Aorta (tissue), 5 donors: Measurements from ENCODE around the gene FBXO42. TPM values are rescaled to one million over a fixed set of nuclear protein-coding genes. Genes with fewer than 3 reads are reported as not detected.

Experiments
- ATAC-seq: fragments of 200-7000 bp; cut with Tn5 transposase; one replicate; pipeline ENCODE4 v1.9.1; 2022; ENCODE audit warnings: moderate library complexity; ENCODE audit not compliant: low FRiP score
- DNase-seq, 2 donors: peaks; one replicate each; pipeline ENCODE4 v3.0.0-alpha.2; 2020
- H3K27ac ChIP-seq, 2 donors: one replicate each; pipeline ENCODE4 v1.5.1; 2013; ENCODE audit warnings: low read length in 2 of 2, mild to moderate bottlenecking in 2 of 2, moderate library complexity in 2 of 2, control low read depth in 1 of 2, inconsistent platforms in 1 of 2, low read depth in 1 of 2
- H3K27me3 ChIP-seq, 2 donors: one replicate each; pipeline ENCODE4 v1.6.1; 2013; ENCODE audit warnings: control low read depth in 1 of 2, low read length in 1 of 2, mild to moderate bottlenecking in 1 of 2, moderate library complexity in 1 of 2; ENCODE audit not compliant: insufficient read depth in 2 of 2, control insufficient read depth in 1 of 2
- H3K36me3 ChIP-seq, 2 donors: one replicate each; pipeline ENCODE4 v1.6.1; 2013; ENCODE audit warnings: control low read depth in 1 of 2, low read length in 1 of 2, mild to moderate bottlenecking in 1 of 2; ENCODE audit not compliant: insufficient read depth in 2 of 2, control insufficient read depth in 1 of 2
- H3K4me1 ChIP-seq, 2 donors: one replicate each; pipeline ENCODE4 v1.6.1; 2013; ENCODE audit warnings: low read length in 2 of 2, control low read depth in 1 of 2, mild to moderate bottlenecking in 1 of 2, moderate library complexity in 1 of 2; ENCODE audit not compliant: insufficient read depth in 2 of 2, control insufficient read depth in 1 of 2
- H3K4me3 ChIP-seq, 2 donors: one replicate each; pipeline ENCODE4 v1.5.1; 2013; ENCODE audit warnings: low read length in 2 of 2, control low read depth in 1 of 2, mild to moderate bottlenecking in 1 of 2
- H3K9me3 ChIP-seq: one replicate; pipeline ENCODE4 v1.6.1; 2013; ENCODE audit warnings: mild to moderate bottlenecking, low read length; ENCODE audit not compliant: control insufficient read depth
- WGBS, 2 donors: extraction: QIAGEN DNeasy Blood & Tissue Kit; methylation state at CpG; one replicate each; pipeline ENCODE4 v1.1.7; 2013; 5-methylcytosine and 5-hydroxymethylcytosine counted together
- intact Hi-C, 2 donors: fragments of 100-400 bp; cut with DNase I; formaldehyde crosslinking; loops; one replicate each; pipeline versions ENCODE4 v1.14.2 to v1.15.0; 2022
- polyA plus RNA-seq, 2 donors: library from polyadenylated mRNA; stranded (reverse); fragments of 200-250 nt; gene quantifications; one replicate each; pipeline ENCODE4 v1.2.3, GENCODE V29; 2013
- total RNA-seq, 2 donors: library from RNA; stranded (reverse); fragmentation: NEBNext Ultra II Directional; extraction: Animal tissue kit (Norgen Biotek cat#: 25700); gene quantifications; one replicate each; pipeline ENCODE4 v1.2.1, GENCODE V29; 2021
- donor health status: healthy with polysubstance abuse.
- donor health status: Bipolar disorder and iron deficiency.
- donor health status: DM: no; HTN: no; CAD: no.
- donor health status: DM: no; HTN: no; CAD: no.
- donor health status: DM: yes; HTN: yes; CAD: no.

The FBXO42 gene
- total and polyA plus RNA-seq, 4 donors, result 9.4 to 33.3 (median 32.9) TPM

GRCh38 chr1:16375521-16376340 is 23.5 kb upstream of the FBXO42 start:
- DNase-seq, result no peak
- no peak for ATAC-seq
- 38% methylated on average over 15 of the region's 15 CpGs for WGBS, 2 donors
- peak overlapping the region in 1 of 2 donors; percentile 94 for H3K27ac ChIP-seq
- H3K4me3 ChIP-seq, result peak overlapping the region in 1 of 2 donors; percentile 7
- no peaks in the 10 kb centered on the region for H3K9me3 ChIP-seq
- H3K4me1 ChIP-seq, result peaks cover 15 to 17% of the 10 kb centered on the region in 2 donors
- no peaks in the 10 kb centered on the region for H3K27me3 ChIP-seq
- no peaks in the 10 kb centered on the region for H3K36me3 ChIP-seq
- intact Hi-C loops, result no loop called here

GRCh38 chr1:16374266-16374665 is 22.0 kb upstream of the FBXO42 start:
- no peaks in the 10 kb centered on the region for H3K9me3 ChIP-seq
- H3K4me3 ChIP-seq, result no peak overlapping the region
- peaks cover 14 to 15% of the 10 kb centered on the region in 2 donors for H3K4me1 ChIP-seq
- H3K27me3 ChIP-seq, result no peaks in the 10 kb centered on the region
- H3K36me3 ChIP-seq, result no peaks in the 10 kb centered on the region
- DNase-seq (peak in 1 of 2 donors; percentile 38), ATAC-seq (no peak)
- WGBS, 2 donors, result 35 to 47% methylated on average over 3 of the region's 3 CpGs
- intact Hi-C loops, result no loop called here
- peak overlapping the region in 1 of 2 donors; percentile 87 for H3K27ac ChIP-seq

DNA sequence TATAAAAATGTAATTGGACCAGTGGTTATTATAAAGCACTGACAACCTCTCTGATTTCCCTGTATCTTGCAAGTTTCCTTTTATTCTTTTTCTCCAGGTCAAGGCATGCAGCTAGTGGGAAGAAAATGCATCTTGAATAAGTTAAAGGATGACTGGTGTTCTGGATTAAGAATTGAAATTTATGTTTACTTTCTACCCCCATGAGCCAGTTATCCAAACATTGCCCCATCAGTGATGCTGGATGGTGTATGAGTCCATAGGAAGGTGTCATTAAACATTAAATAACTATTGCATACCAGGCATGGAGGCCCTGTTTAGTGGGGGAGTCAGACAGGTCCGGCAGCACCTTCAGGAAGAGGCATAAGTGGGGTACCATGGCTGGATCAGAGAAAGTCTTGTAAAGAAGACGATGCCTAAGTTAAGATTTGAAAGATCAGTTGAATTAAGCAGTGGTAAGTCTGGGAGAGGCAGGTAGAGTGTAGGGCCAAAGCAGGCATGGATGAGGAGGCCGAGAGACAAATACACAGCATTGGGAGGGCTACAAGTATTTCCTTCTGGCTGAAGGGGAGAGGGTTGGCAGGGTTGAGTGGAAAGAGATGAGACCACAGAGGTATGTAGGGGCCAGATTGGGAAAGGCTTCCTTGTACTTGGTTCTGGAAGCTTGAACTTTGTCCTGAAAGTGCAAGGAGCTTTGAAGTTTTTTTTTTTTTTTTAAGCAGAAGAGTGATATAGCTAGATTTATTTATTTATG is 20.4 kb upstream of the FBXO42 start:
- Histone ChIP-seq H3K27ac (peak overlapping the region in 1 of 2 donors; percentile 59), H3K36me3 (no peaks in the 10 kb centered on the region), H3K9me3 (no peaks in the 10 kb centered on the region), H3K4me3 (no peak overlapping the region), H3K27me3 (no peaks in the 10 kb centered on the region), H3K4me1 (peaks cover 15% of the 10 kb centered on the region in 2 donors)
- ATAC-seq (no peak), DNase-seq (peak in 1 of 2 donors; percentile 2)
- intact Hi-C loops, result no loop called here
- 87 to 92% methylated on average over 3 of the region's 3 CpGs for WGBS, 2 donors

DNA sequence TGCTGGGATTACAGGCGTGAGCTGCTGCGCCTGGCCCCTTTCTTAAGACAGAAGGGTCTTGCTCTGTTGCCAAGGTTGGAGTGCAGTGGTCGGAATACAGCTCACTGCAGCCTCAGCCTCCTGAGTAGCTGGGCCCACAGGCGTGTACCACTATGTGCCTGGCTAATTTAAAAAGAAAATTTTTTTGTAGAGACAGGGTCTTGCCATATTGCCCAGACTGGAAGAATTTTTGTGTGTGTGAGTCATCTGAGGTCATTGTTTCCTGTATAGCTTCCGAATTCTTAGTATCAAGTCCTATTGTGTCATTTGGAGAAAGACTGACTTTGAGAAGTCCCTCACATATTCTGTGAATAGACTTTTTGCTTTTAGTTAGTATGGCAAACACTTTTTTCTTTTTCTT is 19.4 kb upstream of the FBXO42 start:
- Histone ChIP-seq H3K9me3 (no peaks in the 10 kb centered on the region), H3K27ac (no peak overlapping the region), H3K4me1 (peaks cover 15% of the 10 kb centered on the region in 2 donors), H3K4me3 (no peak overlapping the region), H3K27me3 (no peaks in the 10 kb centered on the region), H3K36me3 (no peaks in the 10 kb centered on the region)
- ATAC-seq (no peak), DNase-seq (peak in 1 of 2 donors; percentile 20)
- WGBS, 2 donors, result 59 to 62% methylated on average over 5 of the region's 5 CpGs
- intact Hi-C loops, result no loop called here

- DNase-seq (no peak), ATAC-seq (no peak)
- H3K27ac ChIP-seq, result no peak overlapping the region
- intact Hi-C loops, result loop anchor here (2.0 to 5.0 kb wide), 2 partner anchors 15 to 72 kb away; partner anchors contain the start of gene NECAP2 (in 1 of the 2)
- no peaks in the 10 kb centered on the region for H3K27me3 ChIP-seq
- no peaks in the 10 kb centered on the region for H3K9me3 ChIP-seq
- 90 to 92% methylated on average over 4 of the region's 4 CpGs for WGBS, 2 donors
- no peak overlapping the region for H3K4me3 ChIP-seq
- H3K36me3 ChIP-seq, result no peaks in the 10 kb centered on the region
- peaks cover 9 to 15% of the 10 kb centered on the region in 2 donors for H3K4me1 ChIP-seq
Measured at GRCh38 chr1:16369821-16370220, 17.5 kb upstream of the FBXO42 start.

DNA sequence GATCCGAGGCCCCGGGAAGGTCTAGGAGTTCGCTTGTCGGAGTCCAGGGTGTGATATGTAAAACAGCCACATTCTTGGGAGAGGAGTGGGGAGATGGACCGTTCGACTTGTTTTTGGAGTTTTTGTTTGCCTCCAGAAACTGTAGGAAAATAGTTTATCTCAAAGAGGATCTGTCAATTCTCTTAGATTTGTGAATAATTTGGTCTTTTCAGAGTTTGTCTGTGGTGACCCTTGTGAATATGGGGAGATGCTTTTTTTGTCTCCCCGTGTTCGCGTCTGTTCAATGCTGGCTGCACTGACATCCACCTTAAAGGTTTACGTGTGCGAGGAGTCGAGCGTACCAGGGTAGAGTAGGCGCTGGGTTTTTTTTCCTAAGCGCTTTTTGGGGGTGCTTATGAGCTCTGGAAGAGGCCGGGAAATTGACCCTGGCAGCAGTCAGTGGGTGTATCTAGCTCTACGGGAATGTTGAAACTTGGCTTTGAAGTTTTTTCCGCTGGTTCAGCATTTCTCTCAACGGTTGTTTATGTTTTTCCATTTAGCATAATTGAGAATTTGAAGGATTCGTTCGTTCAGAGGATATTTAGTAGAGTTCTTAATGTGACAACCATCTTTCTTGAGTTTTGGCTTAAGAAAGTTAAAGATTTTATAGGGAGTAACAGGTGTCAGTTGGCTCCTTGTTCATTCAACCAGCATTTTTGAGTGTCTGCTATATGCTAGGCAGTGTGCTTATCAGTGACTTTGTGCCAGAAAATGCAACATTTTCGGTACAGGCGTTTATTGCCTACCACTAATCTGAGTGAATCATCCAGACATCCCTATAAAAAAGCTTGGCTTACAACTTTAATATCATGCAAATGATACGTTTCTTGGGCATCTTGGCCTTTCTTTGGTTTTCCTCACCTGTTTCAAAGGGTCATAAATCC is 15.9 kb upstream of the FBXO42 start:
- Histone ChIP-seq H3K27ac (peak overlapping the region; percentile 72 to 95), H3K36me3 (no peaks in the 10 kb centered on the region), H3K27me3 (no peaks in the 10 kb centered on the region), H3K4me1 (peaks cover 8 to 9% of the 10 kb centered on the region in 2 donors), H3K9me3 (no peaks in the 10 kb centered on the region), H3K4me3 (peak overlapping the region; percentile 56 to 92)
- ATAC-seq (no peak), DNase-seq (peak in 1 of 2 donors; percentile 52)
- 0 to 1% methylated on average over 24 of the region's 24 CpGs for WGBS, 2 donors
- intact Hi-C loops, result loop anchor here (2.0 to 5.0 kb wide), 3 partner anchors 17 to 74 kb away; partner anchors contain the start of gene NECAP2 (in 2 of the 2)

DNA sequence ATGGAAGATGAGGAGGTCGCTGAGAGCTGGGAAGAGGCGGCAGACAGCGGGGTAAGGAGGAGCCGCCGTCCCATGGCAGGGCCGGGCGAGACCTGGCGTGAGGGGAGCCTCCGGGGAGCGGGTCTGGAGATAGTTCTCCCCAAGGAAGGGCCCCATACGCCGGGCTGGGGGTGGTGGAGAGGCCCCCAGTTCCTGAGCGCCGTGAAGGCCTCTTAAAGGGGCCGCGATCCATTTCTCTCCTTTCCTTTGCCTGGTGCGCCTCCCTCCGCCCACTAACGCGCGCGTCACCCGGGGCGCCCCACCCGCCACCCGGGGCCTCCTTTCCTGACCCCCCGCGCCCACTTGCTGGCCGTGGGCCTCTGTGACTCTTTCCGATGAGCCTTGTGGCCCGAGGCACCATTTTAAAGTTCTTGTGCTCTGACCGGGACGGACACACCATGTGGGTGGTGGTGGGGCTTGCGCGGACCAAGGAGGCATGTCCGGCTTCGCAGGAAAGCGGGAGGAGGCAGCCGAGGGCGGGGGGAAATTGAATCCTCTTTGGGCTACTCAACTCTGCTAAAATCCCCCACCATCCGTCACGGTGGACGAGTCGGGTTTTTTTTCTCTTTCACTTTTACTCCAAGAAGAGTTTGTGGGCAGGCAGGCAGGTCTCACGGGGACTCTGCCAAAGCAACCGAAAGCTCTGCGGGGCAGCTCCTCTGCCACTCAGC is 15.1 kb upstream of the FBXO42 start:
- intact Hi-C loops, result loop anchor here (2.0 to 5.0 kb wide), 2 partner anchors 73 to 75 kb away; partner anchors contain the start of gene NECAP2 (in 2 of the 2)
- Histone ChIP-seq H3K27ac (peak overlapping the region; percentile 72 to 95), H3K27me3 (no peaks in the 10 kb centered on the region), H3K36me3 (no peaks in the 10 kb centered on the region), H3K4me3 (peak overlapping the region; percentile 56 to 92), H3K9me3 (no peaks in the 10 kb centered on the region), H3K4me1 (peaks cover 3% of the 10 kb centered on the region in 2 donors)
- ATAC-seq (peak; percentile 91), DNase-seq (peak; percentile 91 to 95)
- 0 to 2% methylated on average over 38 to 47 of the region's 47 CpGs for WGBS, 2 donors
